IMR-90 (cell line): ENCODE measurements around the gene TERB1. TPM values are rescaled to one million over a fixed set of nuclear protein-coding genes. Genes with fewer than 3 reads are reported as not detected.

Experiments
- ATAC-seq: fragments of 200-7000 bp; cut with Tn5 transposase; 2 replicates; pipeline ENCODE4 v1.9.1; 2020; ENCODE audit warnings: low read depth, mild to moderate bottlenecking, moderate library complexity
- BruUV-seq: library from RNA; stranded (reverse); fragments of 400-500 nt; replicated peaks from 2 replicates; lab custom pipeline; 2021; lab: Mats Ljungman, UMichigan
- CTCF ChIA-PET: fragments of 300-600 bp; formaldehyde crosslinking; extraction: SDS; loops from one replicate; lab custom pipeline; 2021; ENCODE audit warnings: antibody characterized with exemption; lab: Yijun Ruan, JAX
- POLR2A ChIA-PET: fragments of 300-600 bp; sonication (Branson Sonifier 250); formaldehyde crosslinking; loops from one replicate; lab custom pipeline; 2022; ENCODE audit warnings: antibody characterized with exemption; ENCODE audit not compliant: unreplicated experiment; lab: Charles Lee
- DNase-seq: peaks from one replicate; pipeline ENCODE4 v3.0.0; 2013
- H2AFZ ChIP-seq: replicated peaks from 2 replicates; pipeline ENCODE3; 2013; ENCODE audit warnings: low read length, mild to moderate bottlenecking; ENCODE audit not compliant: poor library complexity
- H2AK5ac ChIP-seq: 2 replicates; pipeline ENCODE4 v1.6.1; 2013; ENCODE audit warnings: low read depth, low read length, inconsistent platforms
- H2AK9ac ChIP-seq: replicated peaks from 2 replicates; pipeline ENCODE3; 2013; ENCODE audit warnings: mild to moderate bottlenecking, low read depth, low read length, moderate library complexity; ENCODE audit not compliant: poor library complexity
- H2BK120ac ChIP-seq: 2 replicates; pipeline ENCODE4 v1.6.1; 2013; ENCODE audit warnings: low read depth, low read length, inconsistent platforms
- H2BK15ac ChIP-seq: 3 replicates; pipeline ENCODE4 v1.6.1; 2013; ENCODE audit warnings: low read depth, low read length, inconsistent platforms
- H2BK20ac ChIP-seq: 2 replicates; pipeline ENCODE4 v1.6.1; 2013; ENCODE audit warnings: low read depth, mild to moderate bottlenecking, inconsistent platforms, low read length, moderate library complexity
- H2BK5ac ChIP-seq: 2 replicates; pipeline ENCODE4 v1.6.1; 2013; ENCODE audit warnings: mild to moderate bottlenecking, low read depth, low read length, inconsistent platforms; ENCODE audit not compliant: poor library complexity, severe bottlenecking
- H3K14ac ChIP-seq: replicated peaks from 2 replicates; pipeline ENCODE4 v1.6.1; 2013; ENCODE audit warnings: low read depth, low read length, inconsistent platforms
- H3K18ac ChIP-seq: 2 replicates; pipeline ENCODE4 v1.6.1; 2013; ENCODE audit warnings: low read depth, low read length, control low read depth
- H3K23ac ChIP-seq: 2 replicates; pipeline ENCODE4 v1.6.1; 2013; ENCODE audit warnings: low read depth, low read length, inconsistent platforms
- H3K27ac ChIP-seq: 2 replicates; pipeline ENCODE4 v1.5.1; 2013; ENCODE audit warnings: mild to moderate bottlenecking, control low read depth, low read length; ENCODE audit not compliant: insufficient read depth
- H3K27me3 ChIP-seq: 2 replicates; pipeline ENCODE4 v1.6.1; 2013; ENCODE audit warnings: low read length; ENCODE audit not compliant: control insufficient read depth, insufficient read depth
- H3K36me3 ChIP-seq: 2 replicates; pipeline ENCODE4 v1.6.1; 2013; ENCODE audit warnings: low read length, mixed read lengths; ENCODE audit not compliant: control insufficient read depth, insufficient read depth
- H3K4ac ChIP-seq: 2 replicates; pipeline ENCODE4 v1.6.1; 2013; ENCODE audit warnings: low read depth, low read length, inconsistent platforms
- H3K4me1 ChIP-seq: 2 replicates; pipeline ENCODE4 v1.6.1; 2013; ENCODE audit warnings: low read length, mixed read lengths; ENCODE audit not compliant: control insufficient read depth, insufficient read depth
- H3K4me2 ChIP-seq: 2 replicates; pipeline ENCODE4 v1.6.1; 2013; ENCODE audit warnings: low read depth, mild to moderate bottlenecking, control low read depth, low read length, moderate library complexity
- H3K4me3 ChIP-seq: 2 replicates; pipeline ENCODE4 v1.5.1; 2013; ENCODE audit warnings: low read depth, mild to moderate bottlenecking, control low read depth, low read length, moderate library complexity; ENCODE audit not compliant: insufficient read depth
- H3K56ac ChIP-seq: 2 replicates; pipeline ENCODE4 v1.6.1; 2013; ENCODE audit warnings: low read length, inconsistent platforms; ENCODE audit not compliant: insufficient read depth; ENCODE audit errors: extremely low read depth
- H3K79me1 ChIP-seq, 2 experiments: 2 replicates each; pipeline ENCODE4 v1.6.1; 2013; ENCODE audit warnings: low read length in 2 of 2, inconsistent platforms in 1 of 2, low read depth in 1 of 2
- H3K9ac ChIP-seq: 2 replicates; pipeline ENCODE4 v1.6.1; 2013; ENCODE audit warnings: low read depth, low read length, control low read depth
- H3K9me1 ChIP-seq: 2 replicates; pipeline ENCODE4 v1.6.1; 2013; ENCODE audit warnings: low read length, inconsistent platforms; ENCODE audit not compliant: insufficient read depth
- H3K9me3 ChIP-seq: 2 replicates; pipeline ENCODE4 v1.6.1; 2013; ENCODE audit warnings: low read length; ENCODE audit not compliant: control insufficient read depth, insufficient read depth
- H4K20me1 ChIP-seq: 2 replicates; pipeline ENCODE4 v1.6.1; 2013; ENCODE audit warnings: low read length, inconsistent platforms; ENCODE audit not compliant: insufficient read depth
- H4K5ac ChIP-seq: 2 replicates; pipeline ENCODE4 v1.6.1; 2013; ENCODE audit warnings: mild to moderate bottlenecking, low read depth, low read length, control low read depth
- H4K8ac ChIP-seq, 2 experiments: 2 replicates each; pipeline ENCODE4 v1.6.1; 2013; ENCODE audit warnings: low read depth in 2 of 2, low read length in 2 of 2, control low read depth in 1 of 2, inconsistent platforms in 1 of 2
- H4K91ac ChIP-seq: 2 replicates; pipeline ENCODE4 v1.6.1; 2013; ENCODE audit warnings: low read depth, low read length, inconsistent platforms; ENCODE audit not compliant: insufficient read depth
- BHLHE40 ChIP-seq: fragments of 150-350 bp; IDR thresholded peaks from 2 replicates; pipeline ENCODE4 v1.6.1; 2016; ENCODE audit warnings: mild to moderate bottlenecking, low read depth, low read length
- CEBPB ChIP-seq: IDR thresholded peaks from 2 replicates; pipeline ENCODE4 v1.6.1; 2012; ENCODE audit warnings: low read depth, low read length, improper control_type of control experiment
- FOS ChIP-seq: fragments of 150-350 bp; IDR thresholded peaks from 2 replicates; pipeline ENCODE4 v1.6.1; 2016; ENCODE audit warnings: low read depth, low read length
- MXI1 ChIP-seq: IDR thresholded peaks from 2 replicates; pipeline ENCODE4 v1.6.1; 2012; ENCODE audit warnings: low read depth, mild to moderate bottlenecking, low read length, moderate library complexity, borderline replicate concordance
- RAD21 ChIP-seq: IDR thresholded peaks from 2 replicates; pipeline ENCODE4 v1.6.1; 2012; ENCODE audit warnings: low read length, improper control_type of control experiment
- WGBS, 2 experiments: methylation state at CpG; one replicate each; pipeline versions ENCODE4 v1.1.5 to v1.1.7; 2013; ENCODE audit warnings: missing lambda C conversion rate in 2 of 2; ENCODE audit not compliant: insufficient read length in 1 of 2; ENCODE audit errors: extremely low coverage in 2 of 2; 5-methylcytosine and 5-hydroxymethylcytosine counted together
- dilution Hi-C: fragments of 300-500 bp; cut with HindIII; formaldehyde crosslinking; loops from one replicate; pipeline ENCODE4 v1.14.3; 2018; ENCODE audit warnings: low sequenced_read_pairs; ENCODE audit not compliant: unreplicated experiment
- in situ Hi-C: fragments of 300-500 bp; cut with MboI; formaldehyde crosslinking; loops from 3 replicates; pipeline ENCODE4 v1.14.3; 2019; ENCODE audit warnings: low sequenced_read_pairs, inconsistent platforms, mixed read lengths
- intact Hi-C: fragments of 100-400 bp; cut with micrococcal nuclease; formaldehyde crosslinking; loops from 2 replicates; pipeline ENCODE4 v1.10.0; 2022
- polyA plus RNA-seq, 3 experiments: library from polyadenylated mRNA; depleted of rRNA; stranded (reverse); fragments of >200 nt; gene quantifications; 2 replicates each; pipeline ENCODE4 v1.2.3, GENCODE V29; 2012; ENCODE audit warnings: low replicate concordance in 1 of 3
- total RNA-seq: library from RNA; depleted of rRNA; stranded (reverse); fragments of >200 nt; gene quantifications from 2 replicates; pipeline ENCODE4 v1.2.3, GENCODE V29; 2012
- TF ChIP-seq, protein P1 (sequence below): fragments of 150-350 bp; IDR thresholded peaks from 2 replicates; pipeline ENCODE4 v1.6.1; 2017; ENCODE audit warnings: mild to moderate bottlenecking, antibody characterized with exemption, low read length, low read depth
- TF ChIP-seq, protein P2 (sequence below): conservative IDR thresholded peaks from 2 replicates; pipeline ENCODE4 v1.5.1; 2012; ENCODE audit warnings: mild to moderate bottlenecking, low read depth, low read length, improper control_type of control experiment

The TERB1 gene
- total and polyA plus RNA-seq, 2 of the 4 experiments (the other 2 are of a cell fraction): not detected

DNA sequence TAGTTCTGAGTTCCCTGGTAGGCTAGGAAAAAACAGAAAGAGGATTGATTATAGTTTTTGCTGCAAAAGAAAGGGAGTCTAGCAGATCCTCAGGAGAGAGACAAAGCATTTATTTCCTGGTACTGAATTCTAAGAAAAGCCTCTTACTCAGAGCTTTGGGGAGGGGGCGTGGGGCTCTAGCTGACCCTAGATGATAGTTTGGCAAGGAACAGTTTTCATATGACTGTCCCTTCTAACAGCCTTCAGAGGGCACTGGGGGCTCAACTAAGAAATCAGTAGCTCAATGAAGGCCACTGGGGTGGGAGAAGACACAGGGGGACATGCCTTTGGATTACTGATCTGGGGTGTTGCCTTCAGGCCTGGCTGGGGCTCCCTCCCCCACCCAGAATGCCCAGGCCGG lies 46.8 kb upstream of the TERB1 start:
- H4K20me1 ChIP-seq: no peaks in the 10 kb centered on the region
- H3K18ac ChIP-seq: no peak overlapping the region
- H3K9ac ChIP-seq: no peak overlapping the region
- H3K4me2 ChIP-seq: no peak overlapping the region
- H3K9me3 ChIP-seq: no peaks in the 10 kb centered on the region
- H2BK20ac ChIP-seq: no peak overlapping the region
- no peak overlapping the region for H3K14ac ChIP-seq
- H2AFZ ChIP-seq: no peak overlapping the region
- TF ChIP-seq, protein P1, sequence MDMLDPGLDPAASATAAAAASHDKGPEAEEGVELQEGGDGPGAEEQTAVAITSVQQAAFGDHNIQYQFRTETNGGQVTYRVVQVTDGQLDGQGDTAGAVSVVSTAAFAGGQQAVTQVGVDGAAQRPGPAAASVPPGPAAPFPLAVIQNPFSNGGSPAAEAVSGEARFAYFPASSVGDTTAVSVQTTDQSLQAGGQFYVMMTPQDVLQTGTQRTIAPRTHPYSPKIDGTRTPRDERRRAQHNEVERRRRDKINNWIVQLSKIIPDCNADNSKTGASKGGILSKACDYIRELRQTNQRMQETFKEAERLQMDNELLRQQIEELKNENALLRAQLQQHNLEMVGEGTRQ: no peak
- no peak for TF ChIP-seq MXI1
- TF ChIP-seq CEBPB: no peak
- TF ChIP-seq, protein P2, sequence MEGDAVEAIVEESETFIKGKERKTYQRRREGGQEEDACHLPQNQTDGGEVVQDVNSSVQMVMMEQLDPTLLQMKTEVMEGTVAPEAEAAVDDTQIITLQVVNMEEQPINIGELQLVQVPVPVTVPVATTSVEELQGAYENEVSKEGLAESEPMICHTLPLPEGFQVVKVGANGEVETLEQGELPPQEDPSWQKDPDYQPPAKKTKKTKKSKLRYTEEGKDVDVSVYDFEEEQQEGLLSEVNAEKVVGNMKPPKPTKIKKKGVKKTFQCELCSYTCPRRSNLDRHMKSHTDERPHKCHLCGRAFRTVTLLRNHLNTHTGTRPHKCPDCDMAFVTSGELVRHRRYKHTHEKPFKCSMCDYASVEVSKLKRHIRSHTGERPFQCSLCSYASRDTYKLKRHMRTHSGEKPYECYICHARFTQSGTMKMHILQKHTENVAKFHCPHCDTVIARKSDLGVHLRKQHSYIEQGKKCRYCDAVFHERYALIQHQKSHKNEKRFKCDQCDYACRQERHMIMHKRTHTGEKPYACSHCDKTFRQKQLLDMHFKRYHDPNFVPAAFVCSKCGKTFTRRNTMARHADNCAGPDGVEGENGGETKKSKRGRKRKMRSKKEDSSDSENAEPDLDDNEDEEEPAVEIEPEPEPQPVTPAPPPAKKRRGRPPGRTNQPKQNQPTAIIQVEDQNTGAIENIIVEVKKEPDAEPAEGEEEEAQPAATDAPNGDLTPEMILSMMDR: no peak
- no peak for TF ChIP-seq FOS
- TF ChIP-seq RAD21: no peak
- no peak for TF ChIP-seq BHLHE40
- ATAC-seq (no peak), DNase-seq (no peak)
- H4K5ac ChIP-seq: no peak overlapping the region
- no peak overlapping the region for H2AK5ac ChIP-seq
- H4K91ac ChIP-seq: no peak overlapping the region
- WGBS, 2 experiments: no CpG with 5 or more reads among the region's 2 CpGs
- H3K4me1 ChIP-seq: no peaks in the 10 kb centered on the region; the same call in 1 of the 2 replicates
- H2AK9ac ChIP-seq: no peak overlapping the region
- no peaks in the 10 kb centered on the region for H3K79me1 ChIP-seq
- intact Hi-C loops: no loop called here
- H2BK5ac ChIP-seq: no peak overlapping the region
- no peak overlapping the region for H4K8ac ChIP-seq
- 0 out of 2 replicates have a peak, but pooled peaks cover 3% of the 10 kb centered on the region for H3K9me1 ChIP-seq
- H3K56ac ChIP-seq: no peak overlapping the region
- CTCF ChIA-PET: no interaction called here
- no peak overlapping the region for H3K27ac ChIP-seq
- in situ Hi-C loops: no loop called here
- H2BK15ac ChIP-seq: no peak overlapping the region
- H3K23ac ChIP-seq: no peak overlapping the region
- POLR2A ChIA-PET: no interaction called here
- no peak overlapping the region for H2BK120ac ChIP-seq
- no peak overlapping the region for H3K4me3 ChIP-seq
- dilution Hi-C loops: no loop called here
- BruUV-seq: no TSS peak
- peaks cover 76% of the 10 kb centered on the region for H3K27me3 ChIP-seq
- H3K4ac ChIP-seq: no peak overlapping the region
- H3K36me3 ChIP-seq: no peaks in the 10 kb centered on the region
